Urinary bladder (tissue), 4 donors: ENCODE results near the gene UBE2V1. TPM values are rescaled to one million over a fixed set of nuclear protein-coding genes. Genes with fewer than 3 reads are reported as not detected.
"Not testable (repeated sequence)": the region's sequence is repeated elsewhere in the genome, so short reads cannot be mapped to it uniquely, and the experiment has no call there.

Source experiments
- DNase-seq: peaks from one replicate; pipeline ENCODE4 v3.0.0-alpha.2; 2015; ENCODE audit errors: extremely low spot score
- H3K27ac ChIP-seq: one replicate; pipeline ENCODE4 v1.5.1; 2013; ENCODE audit warnings: low read depth, mild to moderate bottlenecking, moderate library complexity
- H3K36me3 ChIP-seq: one replicate; pipeline ENCODE4 v1.6.1; 2013; ENCODE audit warnings: mild to moderate bottlenecking, moderate library complexity; ENCODE audit not compliant: insufficient read depth
- H3K4me1 ChIP-seq: one replicate; pipeline ENCODE4 v1.6.1; 2013; ENCODE audit warnings: mild to moderate bottlenecking, moderate library complexity; ENCODE audit not compliant: insufficient read depth
- H3K4me3 ChIP-seq: one replicate; pipeline ENCODE4 v1.5.1; 2013; ENCODE audit warnings: low read depth, low read length
- WGBS: extraction: QIAGEN DNeasy Blood & Tissue Kit; methylation state at CpG from one replicate; pipeline ENCODE4 v1.1.7; 2013; 5-methylcytosine and 5-hydroxymethylcytosine counted together
- polyA plus RNA-seq: library from polyadenylated mRNA; stranded (reverse); fragments of 200-250 nt; gene quantifications from one replicate; pipeline ENCODE4 v1.2.3, GENCODE V29; 2013
- total RNA-seq: library from RNA; depleted of rRNA; stranded (reverse); fragments of >200 nt; gene quantifications from one replicate; pipeline ENCODE4 v1.2.3, GENCODE V29; 2014
- donor health status: healthy with polysubstance abuse.
- donor health status: healthy.

Gene UBE2V1
- total and polyA plus RNA-seq, 2 donors, result 74.0 to 85.7 TPM

GRCh38 chr20:50102551-50102950 lies 10.4 kb downstream of the UBE2V1 start:
- not testable (repeated sequence) for DNase-seq, H3K4me1 ChIP-seq, H3K36me3 ChIP-seq, H3K4me3 ChIP-seq, H3K27ac ChIP-seq
- 96% methylated on average over 14 of the region's 14 CpGs for WGBS

GRCh38 chr20:50101887-50102286 lies 11.1 kb downstream of the UBE2V1 start:
- 62% methylated on average over 4 of the region's 4 CpGs for WGBS
- H3K4me3 ChIP-seq, result no peak overlapping the region
- H3K36me3 ChIP-seq, result no peaks in the 10 kb centered on the region
- no peak for DNase-seq
- no peak overlapping the region for H3K27ac ChIP-seq
- H3K4me1 ChIP-seq, result peaks cover 2% of the 10 kb centered on the region

- H3K4me1 ChIP-seq, result peaks cover 2% of the 10 kb centered on the region
- H3K4me3 ChIP-seq, result no peak overlapping the region
- no peak for DNase-seq
- H3K36me3 ChIP-seq, result no peaks in the 10 kb centered on the region
- WGBS, result 81% methylated on average over 2 of the region's 2 CpGs
- no peak overlapping the region for H3K27ac ChIP-seq
These were observed 11.7 kb downstream of the UBE2V1 start for GRCh38 chr20:50101281-50101680.

GRCh38 chr20:50100552-50100951 lies 12.4 kb downstream of the UBE2V1 start:
- Histone ChIP-seq H3K36me3 (peaks cover 4% of the 10 kb centered on the region), H3K4me3 (no peak overlapping the region), H3K27ac (no peak overlapping the region), H3K4me1 (peaks cover 2% of the 10 kb centered on the region)
- no peak for DNase-seq

GRCh38 chr20:50099565-50099991 lies 13.4 kb downstream of the UBE2V1 start:
- H3K27ac ChIP-seq, result no peak overlapping the region
- WGBS, result 72% methylated on average over 5 of the region's 5 CpGs
- H3K36me3 ChIP-seq, result peaks cover 6% of the 10 kb centered on the region
- H3K4me3 ChIP-seq, result no peak overlapping the region
- H3K4me1 ChIP-seq, result peaks cover 2% of the 10 kb centered on the region
- no peak for DNase-seq

GRCh38 chr20:50099113-50099512 lies 13.8 kb downstream of the UBE2V1 start:
- Histone ChIP-seq H3K4me1 (peaks cover 2% of the 10 kb centered on the region), H3K27ac (no peak overlapping the region), H3K4me3 (no peak overlapping the region), H3K36me3 (peaks cover 6% of the 10 kb centered on the region)
- WGBS, result 22% methylated on average over 1 of the region's 1 CpG
- DNase-seq, result no peak

GRCh38 chr20:50098259-50098658 lies 14.7 kb downstream of the UBE2V1 start:
- Histone ChIP-seq H3K27ac (no peak overlapping the region), H3K4me1 (peaks cover 2% of the 10 kb centered on the region), H3K4me3 (no peak overlapping the region), H3K36me3 (peaks cover 6% of the 10 kb centered on the region)
- WGBS, result 55% methylated on average over 2 of the region's 2 CpGs
- no peak for DNase-seq

- Histone ChIP-seq H3K4me1 (peaks cover 2% of the 10 kb centered on the region), H3K4me3 (no peak overlapping the region), H3K27ac (no peak overlapping the region), H3K36me3 (peaks cover 6% of the 10 kb centered on the region)
- WGBS, result 85% methylated on average over 4 of the region's 4 CpGs
- DNase-seq, result no peak
These were observed 15.1 kb downstream of the UBE2V1 start for GRCh38 chr20:50097843-50098242.

- no peak overlapping the region for H3K27ac ChIP-seq
- peaks cover 6% of the 10 kb centered on the region for H3K36me3 ChIP-seq
- no peak overlapping the region for H3K4me3 ChIP-seq
- 88% methylated on average over 3 of the region's 3 CpGs for WGBS
- peaks cover 2% of the 10 kb centered on the region for H3K4me1 ChIP-seq
- DNase-seq, result no peak
These were observed 16.7 kb downstream of the UBE2V1 start for GRCh38 chr20:50096237-50096636.

GRCh38 chr20:50095476-50096078 lies 17.4 kb downstream of the UBE2V1 start:
- DNase-seq, result no peak
- peaks cover 6% of the 10 kb centered on the region for H3K36me3 ChIP-seq
- peaks cover 2% of the 10 kb centered on the region for H3K4me1 ChIP-seq
- 78% methylated on average over 4 of the region's 4 CpGs for WGBS
- H3K4me3 ChIP-seq, result no peak overlapping the region
- H3K27ac ChIP-seq, result no peak overlapping the region

GRCh38 chr20:50094522-50094921 lies 18.4 kb downstream of the UBE2V1 start:
- no peak overlapping the region for H3K4me3 ChIP-seq
- H3K36me3 ChIP-seq, result peaks cover 6% of the 10 kb centered on the region
- no peak for DNase-seq
- H3K4me1 ChIP-seq, result peaks cover 2% of the 10 kb centered on the region
- no peak overlapping the region for H3K27ac ChIP-seq
- WGBS, result 88% methylated on average over 4 of the region's 4 CpGs

- DNase-seq, result no peak
- Histone ChIP-seq H3K4me3 (no peak overlapping the region), H3K27ac (no peak overlapping the region), H3K4me1 (peaks cover 2% of the 10 kb centered on the region), H3K36me3 (peaks cover 6% of the 10 kb centered on the region)
- WGBS, result 88% methylated on average over 2 of the region's 2 CpGs
These were observed 19.7 kb downstream of the UBE2V1 start for GRCh38 chr20:50093240-50093639.

- WGBS, result 51% methylated on average over 4 of the region's 4 CpGs
- H3K36me3 ChIP-seq, result peaks cover 6% of the 10 kb centered on the region
These were observed 20.5 kb downstream of the UBE2V1 start for GRCh38 chr20:50092436-50092835.

GRCh38 chr20:50089787-50090177 lies 23.2 kb downstream of the UBE2V1 start:
- 88% methylated on average over 2 of the region's 2 CpGs for WGBS
- DNase-seq, result no peak
- Histone ChIP-seq H3K4me1 (peaks cover 5% of the 10 kb centered on the region), H3K4me3 (no peak overlapping the region), H3K36me3 (peaks cover 2% of the 10 kb centered on the region), H3K27ac (no peak overlapping the region)

More at GRCh38 chr20:50092436-50092835, 20.5 kb downstream of the UBE2V1 start:
- Histone ChIP-seq H3K4me1 (no peaks in the 10 kb centered on the region), H3K27ac (no peak overlapping the region), H3K4me3 (no peak overlapping the region)
- DNase-seq, result no peak
